A549 treated with GW870086 at 1 μM for 4 hours (cell line): Measurements from ENCODE around the gene MEX3C. TPM values are rescaled to one million over a fixed set of nuclear protein-coding genes. Genes with fewer than 3 reads are reported as not detected.

Experiments
- total RNA-seq: library from RNA; stranded (reverse); fragments of 200-300 nt; extraction: Qiagen RNA extraction; gene quantifications from 5 replicates; pipeline ENCODE4 v1.2.3, GENCODE V29; 2022; ENCODE audit warnings: low read depth

The MEX3C gene
- total RNA-seq, result 16.5 to 22.3 TPM (median 19.7 TPM) in 5 replicates

DNA sequence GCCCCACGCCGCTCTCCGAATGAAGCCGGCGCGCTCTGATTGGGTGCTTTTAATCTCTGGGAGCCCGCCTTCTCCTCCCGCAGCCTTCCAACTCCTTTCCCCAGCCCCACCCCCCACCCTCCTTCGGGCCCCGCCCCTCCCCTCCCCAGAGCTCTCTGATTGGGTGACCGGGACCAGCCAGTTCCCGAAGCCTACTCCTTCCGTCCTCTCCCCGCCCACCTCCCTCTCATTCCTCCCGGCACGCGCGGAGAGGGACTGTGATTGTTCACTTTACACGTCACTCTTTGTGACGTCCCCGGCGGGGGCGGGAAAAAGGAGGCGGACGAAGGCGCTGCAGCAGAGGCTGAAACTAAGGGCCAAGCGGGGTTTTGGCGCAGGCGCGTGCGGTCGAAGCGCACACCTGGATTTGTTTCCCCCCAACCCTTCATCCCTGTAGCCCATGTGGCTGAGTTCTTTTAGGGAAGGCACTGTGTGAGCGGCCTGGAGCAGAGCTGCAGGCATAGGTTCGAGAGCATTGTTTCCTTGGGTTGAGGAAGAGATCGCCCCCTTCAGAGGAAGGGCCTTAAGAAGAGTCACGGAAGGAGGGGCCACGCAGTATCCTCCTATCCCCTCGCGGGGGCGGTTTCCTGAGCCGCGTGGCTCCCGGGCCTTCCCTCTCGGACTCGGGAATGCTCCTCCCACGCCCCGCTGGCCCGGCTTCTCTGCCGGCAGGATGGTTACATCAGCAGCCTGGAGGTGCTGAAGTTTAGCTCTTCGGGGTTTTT, at the start of gene MEX3C:
MEX3C (minus strand) TSS at position 21 of the 764 bp plus-strand sequence. CDS start 361 bp downstream, outside the sequence.

Other genes starting within 250 kb of the MEX3C start
- gene ELAC1, start 229.6 kb downstream of the MEX3C start, total RNA-seq, result 4.4 to 4.8 TPM (median 4.7 TPM) in 5 replicates
- 43.8 to 57.5 TPM (median 52.7 TPM) in 5 replicates for gene SMAD4, start 167.5 kb downstream of the MEX3C start, total RNA-seq